Activated CD8-positive, alpha-beta memory T cell treated with anti-CD3 and anti-CD28 coated beads, Interleukin-2, amount 10 ng/mL, durations not matched to agents 7 days and 5 days (primary cell): Measurements from ENCODE around the gene ZNF565. TPM values are rescaled to one million over a fixed set of nuclear protein-coding genes. Genes with fewer than 3 reads are reported as not detected.
"Not testable (repeated sequence)": the region's sequence is repeated elsewhere in the genome, so short reads cannot be mapped to it uniquely, and the experiment has no call there.

Experiments used
- ATAC-seq: fragments of 150-1000 bp; cut with Tn5 transposase; one replicate; pipeline ENCODE4 v1.10.0; 2021; ENCODE audit warnings: moderate library complexity
- CTCF ChIA-PET: fragments of 350-600 bp; sonication (Branson Sonifier 250); formaldehyde crosslinking; loops from one replicate; lab custom pipeline; 2021; ENCODE audit warnings: antibody characterized with exemption; lab: Charles Lee
- DNase-seq: peaks from one replicate; pipeline ENCODE4 v3.0.0-alpha.2; 2020
- H3K27ac Mint-ChIP-seq: one replicate; pipeline ENCODE4 v1.8.0; 2021; ENCODE audit warnings: mild to moderate bottlenecking, mixed read lengths
- H3K27me3 Mint-ChIP-seq: one replicate; pipeline ENCODE4 v1.8.0; 2021; ENCODE audit warnings: mixed read lengths
- H3K36me3 Mint-ChIP-seq: one replicate; pipeline ENCODE4 v1.8.0; 2021; ENCODE audit warnings: mild to moderate bottlenecking, mixed read lengths
- H3K4me1 Mint-ChIP-seq: one replicate; pipeline ENCODE4 v1.8.0; 2021; ENCODE audit warnings: mixed read lengths
- H3K4me3 Mint-ChIP-seq: one replicate; pipeline ENCODE4 v1.8.0; 2021; ENCODE audit warnings: mild to moderate bottlenecking, moderate library complexity, mixed read lengths
- H3K9me3 Mint-ChIP-seq: one replicate; pipeline ENCODE4 v1.8.0; 2022; ENCODE audit warnings: low read depth, mixed read lengths
- total RNA-seq, 2 experiments: library from RNA; stranded (reverse); gene quantifications; one replicate each; pipeline ENCODE4 v1.2.3, GENCODE V29; 2021

Gene ZNF565
- total RNA-seq, 2 experiments from 2014 or later: 1.6 to 2.3 TPM

DNA sequence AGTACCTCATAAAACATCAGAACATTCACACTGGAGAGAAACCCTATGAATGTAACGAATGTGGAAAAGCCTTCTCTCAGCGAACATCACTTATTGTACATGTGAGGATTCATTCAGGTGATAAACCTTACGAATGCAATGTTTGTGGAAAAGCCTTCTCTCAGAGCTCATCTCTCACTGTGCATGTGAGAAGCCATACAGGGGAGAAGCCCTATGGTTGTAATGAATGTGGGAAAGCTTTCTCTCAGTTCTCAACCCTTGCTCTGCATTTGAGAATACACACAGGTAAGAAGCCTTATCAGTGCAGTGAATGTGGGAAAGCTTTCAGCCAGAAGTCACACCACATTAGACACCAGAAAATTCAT, 22.5 kb upstream of the ZNF565 start:
- CTCF ChIA-PET: no interaction called here
- DNase-seq (no peak), ATAC-seq (no peak)
- Mint-ChIP-seq H3K36me3 (peaks cover 85% of the 10 kb centered on the region), H3K9me3 (peaks cover 45% of the 10 kb centered on the region), H3K27ac (no peak overlapping the region), H3K4me3 (no peak overlapping the region), H3K4me1 (no peaks in the 10 kb centered on the region), H3K27me3 (no peaks in the 10 kb centered on the region)

DNA sequence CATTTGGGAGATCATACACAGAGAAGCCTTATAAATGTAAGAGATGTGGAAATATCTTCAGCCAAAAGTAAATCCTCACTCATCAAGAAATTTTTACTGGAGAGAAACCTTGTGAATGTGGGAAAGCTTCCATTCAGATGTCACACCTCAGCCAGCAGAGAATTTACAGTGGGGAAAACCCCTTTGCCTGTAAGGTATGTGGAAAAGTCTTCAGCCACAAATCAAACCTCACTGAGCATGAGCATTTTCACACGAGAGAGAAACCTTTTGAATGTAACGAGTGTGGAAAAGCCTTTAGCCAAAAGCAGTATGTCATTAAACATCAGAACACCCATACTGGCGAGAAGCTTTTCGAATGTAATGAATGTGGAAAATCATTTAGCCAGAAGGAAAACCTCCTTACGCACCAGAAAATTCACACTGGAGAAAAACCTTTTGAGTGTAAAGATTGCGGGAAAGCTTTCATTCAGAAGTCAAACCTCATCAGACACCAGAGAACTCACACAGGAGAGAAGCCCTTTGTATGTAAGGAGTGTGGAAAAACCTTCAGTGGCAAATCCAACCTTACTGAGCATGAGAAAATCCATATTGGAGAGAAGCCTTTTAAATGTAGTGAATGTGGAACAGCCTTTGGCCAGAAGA, 22.0 kb upstream of the ZNF565 start:
- no peak overlapping the region for H3K4me3 Mint-ChIP-seq
- CTCF ChIA-PET: no interaction called here
- peaks cover 43% of the 10 kb centered on the region for H3K9me3 Mint-ChIP-seq
- peaks cover 87% of the 10 kb centered on the region for H3K36me3 Mint-ChIP-seq
- no peak overlapping the region for H3K27ac Mint-ChIP-seq
- no peak for DNase-seq
- no peaks in the 10 kb centered on the region for H3K4me1 Mint-ChIP-seq
- H3K27me3 Mint-ChIP-seq: no peaks in the 10 kb centered on the region
- ATAC-seq: no peak

DNA sequence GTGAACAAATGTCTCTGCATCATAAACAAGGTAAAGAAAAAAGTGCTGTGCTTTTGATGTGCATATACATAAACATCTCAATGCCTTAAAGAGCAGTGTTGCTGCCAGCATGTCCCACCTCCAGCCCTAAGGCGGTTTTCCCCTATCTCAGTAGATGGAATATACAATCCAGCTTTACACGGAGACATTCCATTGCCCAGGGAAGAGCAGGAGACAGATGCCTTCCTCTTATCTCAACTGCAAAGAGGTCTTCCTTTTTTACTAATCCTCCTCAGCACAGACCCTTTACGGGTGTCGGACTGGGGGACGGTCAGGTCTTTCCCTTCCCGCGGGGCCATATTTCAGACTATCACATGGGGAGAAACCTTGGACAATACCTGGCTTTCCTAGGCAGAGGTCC, 19.2 kb upstream of the ZNF565 start:
- H3K27ac Mint-ChIP-seq, ATAC-seq, H3K4me3 Mint-ChIP-seq, H3K4me1 Mint-ChIP-seq, H3K27me3 Mint-ChIP-seq, CTCF ChIA-PET, DNase-seq: not testable (repeated sequence)
- peaks cover 96% of the 10 kb centered on the region for H3K36me3 Mint-ChIP-seq
- H3K9me3 Mint-ChIP-seq: peaks cover 51% of the 10 kb centered on the region

DNA sequence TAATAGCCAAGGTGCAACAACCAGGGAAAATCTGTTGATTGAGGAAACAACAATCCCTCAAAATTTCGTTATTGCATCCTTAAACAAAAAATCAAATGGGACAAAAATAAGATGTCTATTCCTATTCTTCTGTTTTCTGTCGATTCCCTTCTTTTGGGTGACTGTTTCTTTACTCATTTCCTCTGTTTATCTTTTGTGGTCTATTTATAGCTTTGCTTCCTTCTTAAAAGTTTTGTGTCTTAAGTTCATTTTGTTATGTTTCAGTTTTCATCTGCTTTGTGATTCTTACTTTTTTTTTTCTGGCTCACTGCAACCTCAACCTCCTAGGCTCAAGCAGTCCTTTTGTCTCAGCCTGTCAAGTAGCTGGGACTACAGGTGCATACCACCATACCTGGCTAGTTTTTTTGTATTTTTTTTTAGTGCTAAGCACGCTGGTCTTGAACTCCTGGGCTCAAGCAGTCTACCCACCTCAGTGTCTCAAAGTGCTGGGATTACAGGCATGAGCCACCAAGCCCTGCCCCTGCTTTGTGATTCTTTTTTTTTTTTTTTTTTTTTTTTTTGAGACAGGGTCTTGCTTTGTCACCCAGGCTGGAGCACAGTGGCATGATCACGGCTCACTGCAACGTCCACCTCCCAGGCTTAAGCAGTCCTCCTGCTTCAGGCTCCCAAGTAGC, 10.9 kb upstream of the ZNF565 start:
- ATAC-seq: no peak
- no peak overlapping the region for H3K4me3 Mint-ChIP-seq
- no peaks in the 10 kb centered on the region for H3K27me3 Mint-ChIP-seq

DNA sequence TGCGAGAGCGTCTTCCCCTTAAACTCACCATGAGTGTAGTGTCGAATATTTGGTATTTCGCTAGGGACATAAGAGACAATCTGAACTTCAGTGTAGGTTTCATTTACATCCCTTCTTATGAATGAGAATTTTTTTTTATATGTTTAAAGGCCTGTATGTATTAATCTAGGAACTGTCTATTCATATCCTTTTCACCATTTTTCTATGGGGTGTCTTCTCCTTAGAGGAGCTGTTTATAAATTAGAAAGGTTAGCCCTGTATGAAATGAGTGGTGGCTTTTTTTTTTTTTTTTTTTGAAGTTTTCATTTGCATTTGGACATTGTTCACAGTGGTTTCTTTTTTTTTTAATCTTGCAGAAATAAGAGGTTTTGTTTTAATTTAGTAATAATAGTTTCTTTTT, 8.0 kb upstream of the ZNF565 start:
- peaks cover 37% of the 10 kb centered on the region for H3K4me1 Mint-ChIP-seq
- DNase-seq: no peak
- CTCF ChIA-PET: no interaction called here
- peaks cover 24% of the 10 kb centered on the region for H3K9me3 Mint-ChIP-seq
- ATAC-seq: no peak
- peaks cover 82% of the 10 kb centered on the region for H3K36me3 Mint-ChIP-seq
- H3K4me3 Mint-ChIP-seq: no peak overlapping the region
- H3K27me3 Mint-ChIP-seq: no peaks in the 10 kb centered on the region
- H3K27ac Mint-ChIP-seq: no peak overlapping the region

More for the DNA sequence above, 10.9 kb upstream of the ZNF565 start:
- Mint-ChIP-seq H3K27ac (peak overlapping the region; percentile 75), H3K4me1 (peaks cover 25% of the 10 kb centered on the region), H3K9me3 (peaks cover 28% of the 10 kb centered on the region), H3K36me3 (peaks cover 91% of the 10 kb centered on the region)
- CTCF ChIA-PET: interaction anchor here (1.4 kb wide), 1 partner anchor 10 kb away, joined by 5 read pairs; no protein-coding TSS in a partner anchor
- no peak for DNase-seq

DNA sequence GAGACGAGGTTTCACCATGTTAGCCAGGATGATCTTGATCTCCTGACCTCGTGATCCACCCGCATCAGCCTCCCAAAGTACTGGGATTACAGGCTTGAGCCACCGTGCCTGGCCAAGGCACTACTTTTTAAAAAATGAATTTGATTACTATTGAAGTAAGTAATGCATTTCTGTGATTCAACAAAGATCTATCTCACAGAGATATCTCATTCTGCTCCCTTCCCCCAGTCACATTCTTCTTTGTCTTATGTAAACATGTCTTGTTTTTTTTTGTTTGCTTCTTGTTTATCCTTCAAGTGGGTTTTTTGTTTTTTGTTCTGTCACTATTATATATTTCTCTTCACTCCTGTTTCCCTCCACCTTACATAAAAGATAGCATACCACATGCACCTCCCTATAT, 7.0 kb upstream of the ZNF565 start:
- H3K4me3 Mint-ChIP-seq: no peak overlapping the region
- peaks cover 42% of the 10 kb centered on the region for H3K4me1 Mint-ChIP-seq
- no peak overlapping the region for H3K27ac Mint-ChIP-seq
- H3K36me3 Mint-ChIP-seq: peaks cover 81% of the 10 kb centered on the region
- H3K27me3 Mint-ChIP-seq: no peaks in the 10 kb centered on the region
- CTCF ChIA-PET: no interaction called here
- ATAC-seq (no peak), DNase-seq (no peak)
- peaks cover 24% of the 10 kb centered on the region for H3K9me3 Mint-ChIP-seq

DNA sequence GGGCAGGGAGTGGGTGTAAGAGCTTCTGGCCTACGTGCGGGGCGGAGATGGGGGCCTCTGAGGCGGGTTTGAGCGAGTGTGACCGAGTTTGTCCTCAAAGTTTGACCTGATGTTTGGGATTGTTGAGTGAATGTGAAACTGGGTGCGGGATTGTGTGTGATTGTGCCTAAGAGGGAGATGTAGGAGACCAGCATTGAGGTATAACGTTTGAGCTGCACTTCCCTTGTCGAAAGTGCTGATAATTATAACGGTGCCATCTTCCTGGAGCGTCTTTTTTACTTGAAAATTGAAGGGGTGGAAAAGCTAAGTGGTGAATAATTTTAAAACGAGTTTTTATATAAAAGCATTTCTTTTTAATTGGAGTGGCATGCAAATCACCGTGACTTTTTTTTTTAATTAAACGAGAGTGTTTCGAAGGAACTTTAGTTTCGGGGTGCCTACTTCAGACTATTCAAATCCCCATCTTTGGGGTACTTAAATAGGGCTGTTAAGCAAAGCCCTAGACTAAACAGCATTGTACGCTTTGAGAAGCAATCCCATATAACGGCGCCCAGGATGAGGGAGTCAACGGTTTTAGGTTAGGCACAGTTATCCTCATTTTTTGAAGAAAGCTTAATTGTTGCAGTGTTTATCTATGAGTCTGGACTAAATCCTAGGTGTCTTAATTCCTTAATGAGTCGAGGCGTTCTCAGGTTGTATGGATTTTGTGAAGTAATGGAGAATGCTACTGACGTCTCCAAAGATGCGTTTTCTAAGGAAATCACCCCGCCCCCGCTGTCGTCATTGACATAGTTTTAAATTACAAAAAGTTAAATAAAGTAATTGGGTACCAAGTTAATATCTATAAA, 1.0 kb upstream of the ZNF565 start:
- Mint-ChIP-seq H3K36me3 (peaks cover 31% of the 10 kb centered on the region), H3K4me1 (peaks cover 24% of the 10 kb centered on the region), H3K4me3 (no peak overlapping the region), H3K27me3 (no peaks in the 10 kb centered on the region), H3K9me3 (peaks cover 9% of the 10 kb centered on the region), H3K27ac (no peak overlapping the region)
- CTCF ChIA-PET: interaction anchor here (0.7 to 1.9 kb wide), 5 partner anchors 10 to 862 kb away, joined by 3 to 21 read pairs (median 4); partner anchors contain the start of gene ZNF420
- DNase-seq (peak; percentile 45), ATAC-seq (no peak)

DNA sequence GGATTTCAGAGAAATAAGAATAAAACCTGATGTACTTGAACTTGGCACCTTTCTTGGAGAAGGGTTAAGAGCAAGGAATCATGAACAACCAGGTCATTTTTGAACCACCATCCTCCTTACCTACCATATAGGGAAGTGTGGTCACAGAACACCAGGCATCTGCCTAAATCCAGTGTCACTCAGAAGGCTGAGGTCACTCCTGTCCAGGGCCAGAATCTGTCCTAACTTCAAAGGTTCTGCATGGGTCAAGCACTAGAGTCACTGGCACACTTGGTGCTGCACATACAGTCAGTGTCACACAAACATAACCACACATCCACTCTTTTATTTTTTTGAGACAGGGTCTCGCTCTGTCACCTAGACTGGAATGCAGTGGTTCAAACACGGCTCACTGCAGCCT, 1.6 kb downstream of the ZNF565 start:
- CTCF ChIA-PET: no interaction called here
- Mint-ChIP-seq H3K9me3 (no peaks in the 10 kb centered on the region), H3K27me3 (no peaks in the 10 kb centered on the region), H3K4me1 (peaks cover 12% of the 10 kb centered on the region), H3K4me3 (peak overlapping the region; percentile 23), H3K36me3 (peaks cover 14% of the 10 kb centered on the region), H3K27ac (no peak overlapping the region)
- ATAC-seq: no peak
- DNase-seq: no peak

DNA sequence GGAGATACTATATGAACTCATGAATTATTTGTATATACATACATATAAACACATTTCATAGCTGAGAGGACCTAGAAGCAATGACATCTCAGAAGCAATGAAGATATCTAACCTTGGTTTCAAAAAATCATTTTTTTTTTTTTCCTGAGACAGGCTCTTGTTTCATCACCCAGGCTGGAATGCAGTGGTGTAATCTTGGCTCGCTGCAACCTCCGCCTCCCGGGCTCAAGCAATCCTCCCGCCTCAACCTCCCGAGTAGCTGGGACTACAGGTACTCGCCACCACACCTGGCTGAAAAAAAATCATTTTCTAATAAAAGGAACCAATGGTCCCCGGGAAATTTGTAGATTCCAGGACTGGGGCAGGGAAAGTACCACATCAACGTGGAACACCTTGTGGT, 4.0 kb downstream of the ZNF565 start:
- Mint-ChIP-seq H3K27me3 (no peaks in the 10 kb centered on the region), H3K9me3 (no peaks in the 10 kb centered on the region), H3K4me1 (peaks cover 1% of the 10 kb centered on the region), H3K27ac (no peak overlapping the region), H3K36me3 (peaks cover 2% of the 10 kb centered on the region), H3K4me3 (no peak overlapping the region)
- DNase-seq: no peak
- CTCF ChIA-PET: no interaction called here
- ATAC-seq: no peak

DNA sequence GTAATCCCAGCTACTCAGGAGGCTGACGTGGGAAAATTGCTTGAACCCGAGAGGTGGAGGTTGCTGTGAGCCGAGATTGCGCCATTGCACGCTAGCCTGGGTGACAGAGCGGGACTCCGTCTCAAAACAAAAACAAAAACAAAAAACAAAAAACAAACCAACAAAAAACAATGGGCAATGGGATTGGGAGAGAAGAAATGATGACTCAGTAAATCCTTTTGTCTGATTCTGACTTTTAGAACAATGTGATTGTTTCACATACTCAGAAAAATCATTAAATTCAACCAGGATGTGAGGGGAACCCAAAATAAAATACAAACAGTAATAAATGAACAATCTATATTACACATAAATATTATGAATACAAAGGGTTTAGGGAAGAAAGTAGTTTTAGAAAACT, 5.1 kb downstream of the ZNF565 start:
- Mint-ChIP-seq H3K36me3 (peaks cover 2% of the 10 kb centered on the region), H3K4me1 (peaks cover 1% of the 10 kb centered on the region), H3K27ac (no peak overlapping the region), H3K4me3 (no peak overlapping the region), H3K9me3 (no peaks in the 10 kb centered on the region), H3K27me3 (no peaks in the 10 kb centered on the region)
- DNase-seq (no peak), ATAC-seq (no peak)
- CTCF ChIA-PET: no interaction called here

DNA sequence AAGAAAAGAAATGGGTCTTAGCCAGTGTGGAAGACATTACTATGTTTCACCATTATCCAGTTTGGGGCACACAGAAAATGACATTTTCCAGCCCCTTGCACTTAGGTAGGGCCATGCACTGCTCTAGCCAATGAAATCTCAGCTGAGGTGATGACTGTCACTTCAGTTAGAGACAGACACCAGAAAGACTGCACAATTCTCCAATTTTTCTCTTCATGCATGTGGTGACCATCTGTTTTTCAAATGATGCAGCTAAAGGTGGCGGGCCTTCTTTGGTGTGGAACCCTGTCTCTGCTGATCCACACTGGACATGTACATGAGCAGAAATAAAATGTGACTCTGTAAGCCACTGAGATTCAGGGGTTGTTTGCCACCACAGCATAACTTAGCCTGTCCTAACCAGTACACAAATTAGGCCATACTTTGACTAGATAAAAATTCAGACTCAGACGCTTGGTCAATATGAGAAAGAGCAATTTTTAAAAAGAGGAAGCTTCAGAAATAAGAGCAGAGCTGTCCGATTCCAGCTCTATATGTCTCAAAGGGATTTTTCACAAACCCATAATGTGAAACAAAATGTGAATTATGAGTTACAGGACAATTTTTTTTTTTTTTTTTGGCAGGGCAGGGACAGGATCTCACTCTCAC, 6.7 kb downstream of the ZNF565 start:
- Mint-ChIP-seq H3K27ac (no peak overlapping the region), H3K4me1 (no peaks in the 10 kb centered on the region), H3K27me3 (no peaks in the 10 kb centered on the region), H3K36me3 (peaks cover 2% of the 10 kb centered on the region), H3K4me3 (no peak overlapping the region), H3K9me3 (no peaks in the 10 kb centered on the region)
- ATAC-seq: no peak
- no peak for DNase-seq
- CTCF ChIA-PET: interaction anchor here (1.0 kb wide), 1 partner anchor 38 kb away, joined by 3 read pairs; no protein-coding TSS in a partner anchor

DNA sequence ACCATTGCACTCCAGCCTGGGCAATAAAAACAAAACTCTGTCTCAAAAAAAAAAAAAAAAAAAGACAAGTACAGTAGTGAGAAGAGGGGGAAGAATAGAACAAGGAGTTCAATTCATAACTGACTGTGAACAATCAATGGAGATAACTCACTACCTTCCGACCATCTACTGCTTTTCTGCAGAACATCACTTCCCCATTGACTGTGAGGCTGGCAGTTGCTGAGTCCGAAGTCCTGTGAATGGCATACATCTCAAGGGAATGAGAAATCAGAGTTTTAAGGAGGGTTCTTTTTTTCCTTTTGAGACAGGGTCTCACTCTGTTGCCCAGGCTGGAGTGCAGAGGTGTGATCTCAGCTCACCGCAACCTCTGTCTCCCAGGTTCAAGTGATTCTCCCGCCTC, 11.2 kb downstream of the ZNF565 start:
- Mint-ChIP-seq H3K9me3 (no peaks in the 10 kb centered on the region), H3K4me3 (no peak overlapping the region), H3K27me3 (no peaks in the 10 kb centered on the region), H3K4me1 (no peaks in the 10 kb centered on the region), H3K36me3 (no peaks in the 10 kb centered on the region), H3K27ac (no peak overlapping the region)
- CTCF ChIA-PET: interaction anchor here (1.1 to 1.2 kb wide), 2 partner anchors 11 kb away, joined by 3 read pairs; partner anchors contain the start of genes ZNF146 and ZNF565
- DNase-seq (no peak), ATAC-seq (no peak)

DNA sequence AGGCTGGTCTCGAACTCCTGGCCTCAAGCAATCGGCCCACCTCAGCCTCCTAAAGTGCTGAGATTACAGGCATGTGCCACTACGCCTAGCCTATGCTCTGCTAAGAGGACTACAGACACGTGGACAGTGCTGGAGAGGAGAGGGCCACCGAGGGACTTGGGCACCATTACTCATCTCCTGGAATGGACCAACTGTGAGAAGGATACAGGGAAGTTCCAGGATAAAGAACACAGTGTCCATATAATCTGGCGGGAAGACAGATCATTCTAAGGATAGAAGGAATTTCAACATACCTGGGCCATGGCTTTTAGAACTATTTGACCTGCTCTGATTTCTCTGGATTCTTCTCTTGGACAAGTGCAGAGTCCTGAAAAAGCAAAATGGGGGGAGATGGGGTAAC, 12.8 kb downstream of the ZNF565 start:
- no peaks in the 10 kb centered on the region for H3K4me1 Mint-ChIP-seq
- no peaks in the 10 kb centered on the region for H3K36me3 Mint-ChIP-seq
- H3K4me3 Mint-ChIP-seq: no peak overlapping the region
- H3K9me3 Mint-ChIP-seq: no peaks in the 10 kb centered on the region
- H3K27me3 Mint-ChIP-seq: no peaks in the 10 kb centered on the region
- CTCF ChIA-PET: no interaction called here
- DNase-seq (no peak), ATAC-seq (no peak)
- H3K27ac Mint-ChIP-seq: no peak overlapping the region
